Cardiac fibroblast (primary cell): ENCODE measurements around the gene USP15.
"Not testable (repeated sequence)": the region's sequence is repeated elsewhere in the genome, so short reads cannot be mapped to it uniquely, and the experiment has no call there.

Experiments
- DNase-seq, 2 donors: peaks; one replicate each; pipeline versions ENCODE4 v3.0.0 to v3.0.0-alpha.2; 2010; ENCODE audit warnings: low read depth in 2 of 2
- H3K4me3 ChIP-seq, 2 donors: replicated peaks in 1 of 2; 1 replicate in 1 of 2; 2 replicates in 1 of 2; pipeline ENCODE4 v1.5.1; 2011; ENCODE audit warnings: low read depth in 2 of 2, low read length in 2 of 2, mild to moderate bottlenecking in 2 of 2, moderate library complexity in 1 of 2
- TF ChIP-seq, protein P1 (sequence below): IDR thresholded peaks from one replicate; pipeline ENCODE4 v1.5.1; 2011; ENCODE audit warnings: low read depth, mild to moderate bottlenecking, low read length, inconsistent platforms

The USP15 gene

DNA sequence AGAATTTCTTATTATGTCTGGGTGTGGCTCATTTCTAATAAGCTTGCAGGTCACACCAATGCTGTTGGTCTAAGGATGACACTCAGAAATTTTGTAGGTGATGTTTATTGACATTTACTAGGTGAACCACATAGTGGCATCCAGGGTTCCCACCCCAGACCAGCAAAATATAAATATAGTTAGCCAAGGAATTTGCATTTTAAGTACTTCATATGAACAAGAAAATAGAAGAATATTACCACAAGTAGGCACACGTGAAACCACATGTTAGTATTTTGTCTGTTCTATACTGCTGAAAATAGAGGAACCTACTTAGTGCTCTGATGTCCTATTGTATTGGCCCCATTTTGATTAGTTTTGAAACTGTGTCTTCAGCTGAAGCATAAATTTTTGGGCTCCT, 71.1 kb downstream of the USP15 start:
- DNase-seq = no peak
- TF ChIP-seq, protein P1, sequence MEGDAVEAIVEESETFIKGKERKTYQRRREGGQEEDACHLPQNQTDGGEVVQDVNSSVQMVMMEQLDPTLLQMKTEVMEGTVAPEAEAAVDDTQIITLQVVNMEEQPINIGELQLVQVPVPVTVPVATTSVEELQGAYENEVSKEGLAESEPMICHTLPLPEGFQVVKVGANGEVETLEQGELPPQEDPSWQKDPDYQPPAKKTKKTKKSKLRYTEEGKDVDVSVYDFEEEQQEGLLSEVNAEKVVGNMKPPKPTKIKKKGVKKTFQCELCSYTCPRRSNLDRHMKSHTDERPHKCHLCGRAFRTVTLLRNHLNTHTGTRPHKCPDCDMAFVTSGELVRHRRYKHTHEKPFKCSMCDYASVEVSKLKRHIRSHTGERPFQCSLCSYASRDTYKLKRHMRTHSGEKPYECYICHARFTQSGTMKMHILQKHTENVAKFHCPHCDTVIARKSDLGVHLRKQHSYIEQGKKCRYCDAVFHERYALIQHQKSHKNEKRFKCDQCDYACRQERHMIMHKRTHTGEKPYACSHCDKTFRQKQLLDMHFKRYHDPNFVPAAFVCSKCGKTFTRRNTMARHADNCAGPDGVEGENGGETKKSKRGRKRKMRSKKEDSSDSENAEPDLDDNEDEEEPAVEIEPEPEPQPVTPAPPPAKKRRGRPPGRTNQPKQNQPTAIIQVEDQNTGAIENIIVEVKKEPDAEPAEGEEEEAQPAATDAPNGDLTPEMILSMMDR = no peak

DNA sequence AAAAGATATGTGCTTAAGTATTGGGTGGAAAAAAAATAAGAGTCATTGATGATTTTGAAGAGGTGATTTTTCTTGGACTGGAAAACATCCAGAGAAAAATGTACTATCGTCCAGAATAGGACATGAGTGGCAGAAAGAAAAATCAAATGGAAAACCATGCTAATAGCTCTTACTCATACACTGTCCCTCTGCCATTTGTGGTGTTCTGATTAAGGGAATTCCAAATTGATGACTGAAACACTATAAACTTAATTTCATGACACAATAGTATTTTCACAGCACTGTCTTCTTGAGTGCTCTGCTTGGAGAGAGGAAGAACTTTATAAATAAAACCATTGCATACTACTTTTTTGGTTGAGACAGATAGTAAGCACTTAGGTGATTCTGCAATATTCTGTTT, 72.4 kb downstream of the USP15 start:
- DNase-seq = peak; percentile 53 to 56

More for the DNA sequence above, 71.1 kb downstream of the USP15 start:
- no peak overlapping the region for H3K4me3 ChIP-seq

DNA sequence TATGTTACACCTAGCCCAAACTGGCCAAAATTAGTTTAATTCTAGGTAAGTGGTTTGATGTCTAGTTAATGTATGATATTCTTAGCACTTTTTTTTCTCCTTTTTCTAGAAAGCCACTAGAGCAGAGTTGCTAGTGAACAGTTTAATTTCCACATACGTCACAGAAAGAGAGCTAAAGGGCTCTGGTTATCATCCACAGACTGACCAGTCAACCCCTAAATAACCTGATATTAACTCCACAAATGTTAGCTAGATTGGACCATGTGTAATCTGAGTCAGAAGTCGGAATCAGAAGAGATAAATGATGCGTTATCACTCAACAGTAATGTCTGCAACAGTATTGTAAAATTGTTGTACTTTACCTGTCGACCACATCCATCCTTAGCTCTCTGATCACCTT, 74.9 kb downstream of the USP15 start:
- TF ChIP-seq, protein P1 = no peak
- no peak overlapping the region for H3K4me3 ChIP-seq

More for the DNA sequence above, 72.4 kb downstream of the USP15 start:
- TF ChIP-seq, protein P1 = no peak
- no peak overlapping the region for H3K4me3 ChIP-seq

DNA sequence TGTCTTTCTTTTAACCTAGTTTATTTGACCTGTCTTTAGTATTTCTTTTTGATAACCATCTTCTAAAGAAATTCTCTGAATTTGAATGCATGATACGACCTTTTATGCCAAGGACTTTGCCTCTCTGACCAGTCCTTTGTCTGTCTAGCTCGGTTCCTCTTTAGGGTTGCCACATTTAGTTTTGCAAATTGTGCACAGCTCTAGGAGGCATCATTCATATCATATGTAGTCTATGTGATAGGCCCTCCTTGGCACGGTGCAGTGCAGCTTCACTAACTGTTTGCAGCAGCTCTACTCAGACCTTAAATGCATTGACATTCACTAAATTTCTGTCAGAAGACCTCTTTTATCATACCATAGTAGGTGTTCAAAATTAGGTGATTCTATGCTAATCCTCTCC, 75.6 kb downstream of the USP15 start:
- H3K4me3 ChIP-seq = no peak overlapping the region
- TF ChIP-seq, protein P1 = no peak
- no peak for DNase-seq

More for the DNA sequence above, 74.9 kb downstream of the USP15 start:
- no peak for DNase-seq

DNA sequence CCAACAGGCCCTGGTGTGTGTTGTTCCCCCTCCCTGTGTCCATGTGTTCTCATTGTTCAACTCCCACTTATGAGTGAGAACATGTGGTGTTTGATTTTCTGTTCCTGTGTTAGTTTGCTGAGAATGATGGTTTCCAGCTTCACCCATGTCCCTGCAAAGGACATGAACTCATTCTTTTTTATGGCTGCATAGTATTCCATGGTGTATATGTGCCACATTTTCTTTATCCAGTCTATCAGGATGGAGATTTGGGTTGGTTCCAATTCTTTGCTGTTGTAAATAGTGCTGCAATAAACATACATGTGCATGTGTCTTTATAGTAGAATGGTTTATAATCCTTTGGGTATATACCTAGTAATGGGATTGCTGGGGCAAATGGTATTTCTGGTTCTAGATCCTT, 77.4 kb downstream of the USP15 start:
- DNase-seq, H3K4me3 ChIP-seq: not testable (repeated sequence)

DNA sequence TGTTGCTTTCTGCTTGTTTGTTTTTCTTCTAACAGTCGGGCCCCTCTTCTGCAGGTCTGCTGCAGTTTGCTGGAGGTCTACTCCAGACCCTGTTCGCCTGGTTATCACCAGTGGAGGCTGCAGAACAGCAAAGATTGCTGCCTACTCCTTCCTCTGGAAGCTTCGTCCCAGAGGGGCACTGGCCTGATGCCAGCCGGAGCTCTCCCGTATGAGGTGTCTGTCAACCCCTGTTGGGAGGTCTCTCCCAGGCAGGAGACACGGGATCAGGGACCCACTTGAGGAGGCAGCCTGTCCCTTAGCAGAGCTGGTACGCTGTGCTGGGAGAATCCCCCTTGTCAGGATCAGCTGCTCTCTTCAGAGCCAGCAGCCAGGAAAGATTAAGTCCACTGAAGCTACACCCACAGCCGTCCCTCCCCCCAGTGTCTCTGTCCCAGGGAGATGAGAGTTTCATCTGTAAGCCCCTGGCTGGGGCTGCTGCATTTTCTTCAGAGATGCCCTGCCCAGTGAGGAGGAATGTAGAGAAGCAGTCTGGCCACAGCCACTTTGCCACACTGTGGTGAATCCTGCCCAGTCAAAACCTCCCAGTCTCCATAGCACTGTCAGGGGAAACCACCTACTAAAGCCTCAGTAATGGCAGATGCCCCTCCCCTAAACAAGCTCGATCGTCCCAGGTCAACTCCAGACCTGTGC, 82.6 kb downstream of the USP15 start:
- DNase-seq, H3K4me3 ChIP-seq: not testable (repeated sequence)

DNA sequence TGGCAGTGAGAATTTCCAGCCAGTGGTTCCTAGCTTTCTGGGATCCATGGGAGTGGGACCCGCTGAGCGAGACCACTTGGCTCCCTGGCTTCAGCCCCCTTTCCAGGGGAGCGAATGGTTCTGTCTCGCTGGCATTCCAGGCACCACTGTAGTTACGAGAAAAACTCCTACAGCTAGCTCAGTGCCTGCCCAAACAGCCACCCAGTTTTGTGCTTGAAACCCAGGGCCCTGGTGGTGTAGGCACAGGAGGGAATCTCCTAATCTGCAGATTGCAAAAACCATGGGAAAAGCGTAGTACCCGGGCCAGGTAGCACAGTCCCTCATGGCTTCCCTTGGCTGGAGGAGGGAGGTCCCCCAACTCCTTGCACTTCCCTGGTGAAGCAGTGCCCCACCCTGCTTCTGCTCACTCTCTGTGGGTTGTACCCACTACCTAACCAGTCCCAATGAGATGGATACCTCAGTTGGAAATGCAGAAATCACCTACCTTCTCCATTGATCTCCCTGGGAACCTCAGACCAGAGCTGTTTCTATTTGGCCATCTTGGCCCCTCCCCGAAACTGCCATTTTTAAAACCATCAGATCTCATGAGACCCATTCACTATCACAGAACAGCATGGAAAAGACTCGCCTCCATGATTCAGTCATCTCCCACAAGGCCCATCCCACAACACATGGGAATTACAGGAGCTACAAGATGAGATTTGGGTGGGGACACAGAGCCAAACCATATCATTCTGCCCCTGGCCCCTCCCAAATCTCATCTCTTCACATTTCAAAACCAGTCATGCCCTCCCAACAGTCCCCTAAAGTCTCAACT, 83.3 kb downstream of the USP15 start:
- DNase-seq, H3K4me3 ChIP-seq: not testable (repeated sequence)

DNA sequence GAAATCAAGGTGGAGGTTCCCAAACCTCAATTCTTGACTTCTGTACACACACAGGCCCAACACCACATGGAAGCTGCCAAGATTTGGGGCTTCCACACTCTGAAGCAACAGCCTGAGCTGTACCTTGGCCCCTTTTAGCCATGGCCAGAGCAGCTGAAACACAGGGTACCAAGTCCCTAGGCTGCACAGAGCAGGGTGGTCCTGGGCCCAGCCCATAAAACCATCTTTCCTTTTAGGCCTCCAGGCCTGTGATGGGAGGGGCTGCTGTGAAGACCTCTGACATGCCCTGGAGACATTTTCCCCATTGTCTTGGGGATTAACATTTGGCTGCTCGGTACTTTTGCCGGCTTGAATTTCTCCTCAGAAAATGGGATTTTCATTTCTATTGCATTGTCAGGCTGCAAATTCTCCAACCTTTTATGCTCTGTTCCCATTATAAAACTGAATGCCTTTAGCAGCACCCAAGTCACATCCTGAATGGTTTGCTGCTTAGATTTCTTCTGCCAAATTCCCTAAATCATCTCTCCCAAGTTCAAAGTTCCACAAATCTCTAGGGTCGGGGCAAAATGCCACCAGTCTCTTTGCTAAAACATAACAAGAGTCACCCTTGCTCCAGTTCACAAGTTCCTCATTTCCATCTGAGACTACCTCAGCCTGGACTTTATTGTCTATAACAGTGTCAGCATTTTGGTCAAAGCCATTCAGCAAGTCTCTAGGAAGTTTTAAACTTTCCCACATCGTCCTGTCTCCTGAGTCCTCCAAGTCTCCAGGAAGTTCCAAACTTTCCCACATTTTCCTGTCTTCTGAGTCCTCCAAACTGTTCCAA, 84.7 kb downstream of the USP15 start:
- H3K4me3 ChIP-seq, DNase-seq: not testable (repeated sequence)
